Colon (tissue), 2 donors: ENCODE data around the gene SNRNP200.

Experiments
- FAIRE-seq: peaks from 2 replicates; lab custom pipeline; 2012; peaks lifted over from hg19 to GRCh38; lab: Jason Lieb, UNC
- donor health status: control.
- donor health status: control.

The SNRNP200 gene

GRCh38 chr2:96305091-96305978 lies at the start of gene SNRNP200:
SNRNP200 (minus strand) TSS chr2:96305546; CDS start chr2:96305437, 109 bp downstream.
- FAIRE-seq = no peak

DNA sequence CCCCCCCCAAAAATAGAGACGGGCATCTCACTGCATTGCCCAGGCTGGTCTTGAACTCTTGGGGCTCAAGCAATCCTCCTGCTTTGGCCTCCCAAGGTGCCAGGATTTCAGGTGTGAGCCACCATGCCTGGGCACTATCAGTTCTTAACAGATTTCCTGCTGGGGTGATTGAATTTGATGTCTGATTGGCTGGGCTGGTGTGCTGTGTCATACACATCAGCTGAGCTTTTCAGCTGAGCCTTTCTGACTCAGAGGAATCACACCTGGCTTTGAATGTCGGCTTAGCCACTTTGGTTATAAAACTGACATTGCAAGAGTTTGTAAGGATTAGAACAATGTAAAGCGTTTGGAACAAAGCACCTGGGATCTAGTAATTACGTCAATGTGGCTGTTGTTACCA lies 49.1 kb upstream of the SNRNP200 start:
- no peak for FAIRE-seq

DNA sequence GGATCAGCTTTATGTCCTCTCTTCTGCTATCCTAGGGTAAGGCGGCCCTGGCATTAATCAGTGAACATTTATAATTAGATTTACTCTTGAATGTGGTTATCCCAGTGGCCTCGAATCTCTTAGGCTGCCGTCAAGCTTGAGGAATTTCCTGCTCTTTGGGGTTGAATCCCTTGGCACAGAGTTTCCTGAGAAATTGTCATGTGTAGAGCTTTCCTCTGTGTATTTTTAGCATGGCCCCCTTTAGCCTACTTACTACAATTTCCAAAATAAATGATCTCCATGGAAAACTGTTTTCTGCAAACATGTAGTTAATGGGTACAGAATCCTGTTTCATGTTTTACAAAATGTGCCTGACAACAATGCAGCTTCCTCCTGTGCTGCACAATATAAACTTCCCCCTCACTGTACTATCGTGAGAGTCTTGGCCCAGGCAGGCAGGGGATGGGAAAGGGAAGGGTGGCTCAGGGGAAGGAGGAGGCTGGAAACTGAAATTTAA lies 48.3 kb upstream of the SNRNP200 start:
- FAIRE-seq = no peak

DNA sequence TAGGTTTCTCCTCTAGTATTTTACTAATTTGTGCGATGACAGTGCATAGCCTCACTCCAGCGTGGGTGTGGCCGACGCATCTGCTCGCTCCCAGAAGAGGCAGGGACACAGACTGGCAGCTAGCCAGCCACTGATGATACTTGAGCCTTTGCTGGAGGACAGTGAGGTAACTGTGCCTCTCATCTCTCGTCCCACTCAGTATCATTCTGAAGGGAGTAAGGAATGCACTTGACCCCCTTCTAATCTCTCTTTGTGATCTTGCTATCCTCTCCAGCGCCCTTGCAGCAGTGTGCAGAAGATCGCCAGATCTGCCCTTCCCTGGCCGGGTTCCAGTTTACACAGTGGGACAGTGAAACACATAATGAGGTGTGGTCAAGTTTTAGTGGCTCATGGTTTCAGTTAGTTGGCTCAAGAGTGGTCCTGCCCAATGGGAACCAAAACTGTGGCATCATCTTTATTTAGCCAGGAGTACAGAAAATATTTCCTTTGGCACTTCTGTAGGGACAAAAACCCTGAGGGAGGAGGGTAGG lies 47.8 kb upstream of the SNRNP200 start:
- FAIRE-seq = no peak

DNA sequence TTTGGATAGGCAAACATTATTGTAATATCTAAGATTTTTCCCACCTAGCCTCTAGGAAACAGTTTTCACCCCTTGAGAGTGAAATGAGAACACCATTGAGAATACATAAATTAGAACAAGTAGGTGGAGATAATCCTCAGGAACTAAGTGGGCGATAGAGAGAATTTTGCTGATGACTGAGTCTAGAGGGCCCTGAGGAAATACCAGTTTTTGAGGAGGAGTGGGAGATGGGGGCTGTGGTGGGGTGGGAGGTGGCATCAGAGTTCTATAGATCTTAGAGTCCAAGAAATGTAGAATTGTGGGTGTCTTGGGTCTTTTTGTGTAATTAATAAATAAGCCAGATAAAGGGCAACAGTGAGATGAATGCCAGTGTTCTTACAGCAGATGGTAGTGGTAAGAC lies 42.0 kb upstream of the SNRNP200 start:
- no peak for FAIRE-seq

DNA sequence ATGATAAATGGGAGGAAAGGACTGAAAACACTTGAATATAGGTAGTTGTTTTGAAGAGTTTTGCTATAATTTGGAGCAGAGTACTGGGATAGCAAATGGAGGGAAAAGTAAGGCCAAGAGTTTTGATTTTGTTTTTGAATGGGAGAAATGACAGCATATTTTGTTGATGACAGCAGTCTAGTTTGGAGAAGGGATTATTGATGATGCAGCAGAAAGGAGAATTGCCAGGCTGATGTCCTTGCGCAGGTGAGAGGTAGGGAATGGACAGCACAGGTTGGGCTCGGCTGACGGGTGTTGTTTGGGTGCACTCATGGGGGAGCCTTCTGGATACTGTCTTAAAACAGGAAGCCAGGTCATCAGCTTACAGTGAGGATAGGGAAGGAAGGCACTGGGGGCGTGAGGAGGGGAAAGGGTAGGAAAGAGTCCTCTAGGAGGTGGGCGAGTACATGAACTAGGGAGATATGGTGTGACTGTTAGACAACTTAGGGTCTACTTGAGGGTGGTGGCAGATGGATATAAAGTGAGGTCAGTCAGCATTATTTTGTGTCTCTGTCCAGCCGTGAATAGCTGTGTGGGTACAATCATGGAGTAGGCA lies 40.6 kb upstream of the SNRNP200 start:
- FAIRE-seq = no peak

GRCh38 chr2:96345438-96345837 lies 40.1 kb upstream of the SNRNP200 start:
- no peak for FAIRE-seq

DNA sequence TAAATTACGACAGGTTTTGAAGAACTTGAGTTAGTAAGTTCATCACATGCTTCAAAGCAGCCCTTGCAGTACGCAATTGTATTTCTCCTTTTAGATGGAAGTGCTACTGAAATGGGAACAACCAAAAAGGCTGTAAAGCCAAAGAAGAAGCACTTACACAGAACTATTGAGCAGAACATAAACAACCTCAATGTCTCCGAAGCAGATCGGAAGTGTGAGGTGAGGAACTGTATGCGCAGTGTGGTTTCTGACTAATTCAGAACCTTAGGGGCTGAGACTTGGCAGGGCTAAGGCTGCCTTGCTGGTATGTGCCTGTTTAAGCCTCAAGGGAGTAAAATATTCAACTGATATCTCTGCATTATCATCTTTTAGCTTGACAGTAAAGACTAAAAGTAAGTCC lies 38.7 kb upstream of the SNRNP200 start:
- FAIRE-seq = no peak

GRCh38 chr2:96342085-96342484 lies 36.7 kb upstream of the SNRNP200 start:
- FAIRE-seq = no peak

- FAIRE-seq = no peak
Observed at GRCh38 chr2:96341641-96342040, 36.3 kb upstream of the SNRNP200 start.

DNA sequence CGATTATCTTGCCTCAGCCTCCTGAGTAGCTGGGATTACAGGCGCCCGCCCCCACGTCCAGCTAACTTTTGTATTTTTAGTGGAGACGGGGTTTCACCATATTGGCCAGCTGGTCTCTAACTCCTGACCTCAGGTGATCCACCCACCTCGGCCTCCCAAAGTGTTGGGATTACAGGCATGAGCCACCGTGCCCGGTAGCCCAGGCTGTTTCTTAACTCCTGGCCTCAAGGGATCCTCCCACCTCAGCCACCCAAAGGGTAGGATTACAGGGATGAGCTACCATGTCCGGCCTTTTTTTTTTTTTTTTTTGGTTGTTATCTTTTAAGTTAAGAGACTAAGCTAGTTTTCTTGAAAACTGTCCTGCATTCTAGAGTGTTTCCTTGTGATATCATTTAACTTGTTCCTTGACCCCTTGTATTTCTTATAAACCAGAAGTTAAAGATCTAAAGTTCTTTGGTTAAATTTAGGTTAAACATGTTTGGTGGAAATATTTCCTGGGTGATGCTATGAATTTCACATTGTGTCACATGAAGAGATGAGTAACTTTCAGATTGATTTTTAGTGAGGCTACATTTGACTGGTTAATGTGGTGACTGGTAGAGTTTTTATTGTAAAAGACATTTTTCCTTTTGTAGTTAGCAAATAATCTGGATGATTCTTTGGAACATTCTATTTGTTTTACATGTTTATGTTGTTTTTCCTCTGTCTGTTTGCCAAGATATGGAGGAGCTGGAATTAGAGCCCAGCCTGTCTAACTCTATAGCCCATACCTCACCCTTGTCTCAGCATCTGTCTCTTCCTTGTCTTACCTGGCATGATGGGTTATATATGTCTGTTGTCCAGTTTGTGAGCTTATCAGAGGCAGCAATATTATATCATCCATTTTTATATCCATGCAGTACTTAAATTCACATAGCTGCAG lies 35.4 kb upstream of the SNRNP200 start:
- no peak for FAIRE-seq

DNA sequence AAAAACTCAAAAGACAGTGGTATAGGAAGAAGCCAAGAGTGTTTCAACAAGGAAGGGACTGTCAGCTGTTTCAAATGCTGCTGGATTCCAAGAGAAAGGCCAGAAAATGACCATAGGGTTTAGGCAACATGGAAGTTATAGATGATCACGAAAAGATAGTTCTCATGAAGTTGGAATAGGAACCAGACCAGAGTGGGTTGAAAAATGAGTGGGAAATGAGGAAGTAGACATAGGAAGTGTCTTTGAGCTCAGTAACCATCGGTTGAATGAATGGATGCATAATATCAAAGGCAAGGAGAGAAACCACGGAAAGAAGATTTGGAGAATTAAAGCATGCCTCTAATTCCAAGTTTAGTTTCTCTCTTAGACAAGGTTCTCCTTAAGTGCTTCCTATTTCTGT lies 31.5 kb upstream of the SNRNP200 start:
- FAIRE-seq = no peak

- FAIRE-seq = no peak
Observed at GRCh38 chr2:96336104-96336775, 30.9 kb upstream of the SNRNP200 start.

DNA sequence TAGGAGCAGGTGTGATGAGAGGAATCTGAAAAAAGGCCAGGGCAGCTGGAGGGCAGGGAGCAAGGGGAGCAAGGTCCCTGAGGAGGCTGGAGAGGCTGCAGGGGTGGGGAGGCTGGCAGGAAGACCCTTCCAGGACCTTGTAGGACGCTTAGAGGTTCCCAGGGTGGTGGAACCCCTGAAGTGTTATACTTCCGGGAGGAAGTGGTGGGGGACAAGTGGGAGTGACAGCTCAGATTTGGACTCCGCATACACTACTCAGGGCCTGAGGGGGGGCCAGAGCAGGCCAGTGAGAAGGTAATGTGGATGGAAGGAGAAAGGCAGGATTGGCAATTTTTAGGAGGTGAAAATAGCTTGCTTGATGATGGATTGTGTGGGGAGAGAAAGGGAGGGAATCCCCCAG lies 28.4 kb upstream of the SNRNP200 start:
- FAIRE-seq = no peak

GRCh38 chr2:96330407-96330806 lies 25.1 kb upstream of the SNRNP200 start:
- no peak for FAIRE-seq

DNA sequence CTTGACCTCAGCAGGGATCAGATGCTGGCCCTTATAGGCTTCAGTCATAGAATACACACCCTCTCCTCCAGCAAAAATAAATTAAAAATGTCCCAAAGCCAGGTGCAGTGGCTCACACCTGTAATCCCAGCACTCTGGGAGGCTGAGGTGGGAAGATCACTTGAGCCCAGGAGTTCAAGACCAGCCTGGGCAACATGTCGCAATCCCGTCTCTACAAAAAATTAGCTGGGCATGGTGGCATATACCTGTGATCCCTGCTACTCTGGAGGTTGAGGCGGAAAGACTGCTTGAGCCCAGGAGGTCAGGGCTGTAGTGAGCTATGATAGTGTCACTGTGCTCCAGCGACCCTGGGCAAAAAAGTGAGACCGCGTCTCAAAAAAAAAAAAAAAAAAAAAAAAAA lies 24.5 kb upstream of the SNRNP200 start:
- no peak for FAIRE-seq

GRCh38 chr2:96329456-96329855 lies 24.1 kb upstream of the SNRNP200 start:
- FAIRE-seq = no peak

- no peak for FAIRE-seq
Observed at GRCh38 chr2:96326990-96327820, 21.9 kb upstream of the SNRNP200 start.

- no peak for FAIRE-seq
Observed at GRCh38 chr2:96326564-96326963, 21.2 kb upstream of the SNRNP200 start.

DNA sequence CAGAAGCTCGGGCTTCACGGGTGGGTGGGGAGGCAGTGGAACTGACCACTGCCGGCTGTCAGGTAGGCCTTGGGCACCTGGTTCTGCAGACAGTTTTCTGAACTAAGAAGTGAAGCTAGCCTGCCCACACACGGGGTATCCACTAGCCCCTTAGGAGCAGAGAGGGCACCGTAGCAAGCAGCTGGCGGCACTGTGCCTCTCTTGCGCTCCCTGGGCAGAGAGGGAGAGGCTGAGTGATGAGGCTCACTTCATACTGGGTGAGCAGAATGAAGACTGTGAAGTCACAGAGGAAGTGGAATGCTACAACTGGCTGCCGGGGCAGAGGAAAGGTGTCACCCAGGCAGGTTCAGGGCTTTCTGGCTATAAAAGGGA lies 20.5 kb upstream of the SNRNP200 start:
- no peak for FAIRE-seq
